ENCODE results near the gene FOXE3.

Gene FOXE3

DNA sequence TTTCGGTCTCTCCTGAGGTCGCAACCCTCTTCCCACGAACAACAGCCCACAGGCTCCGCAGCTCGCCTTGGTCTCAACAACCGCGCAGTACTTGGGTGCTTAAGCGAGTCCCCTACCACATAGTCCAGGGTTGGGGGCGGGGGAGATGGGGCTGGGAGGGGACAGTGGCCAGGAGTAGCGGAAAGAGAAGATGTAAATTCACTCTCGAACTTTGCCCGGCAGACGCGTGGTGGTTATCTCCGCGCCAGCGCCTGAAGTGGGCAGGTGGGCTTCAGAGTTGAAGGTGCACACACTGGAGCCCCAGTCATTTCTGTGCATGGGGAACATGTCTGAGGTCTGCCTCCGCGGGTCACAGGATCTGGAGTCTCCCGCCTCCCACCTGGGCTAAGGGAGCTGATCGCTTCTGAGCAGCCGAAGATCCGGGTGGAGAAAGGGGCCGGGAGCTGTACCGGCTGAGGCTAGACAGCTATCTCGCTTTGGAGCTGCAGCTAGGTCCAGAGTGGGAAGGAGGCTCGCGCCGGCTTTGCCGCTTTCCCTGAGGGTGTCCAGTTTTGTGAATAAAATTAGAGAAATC lies 17.5 kb downstream of the FOXE3 start:
- no peak for DNase-seq (ENCODE audit: low read depth, low spot score)
- ChIA-PET CTCF (interaction anchor here (0.7 to 22.8 kb wide), 13 partner anchors 7 to 292 kb away, joined by 3 to 535 read pairs (median 4); no protein-coding TSS in a partner anchor), POLR2A (no interaction called here)
- no peak overlapping the region; the same call in 1 of the 2 replicates for H3K4me3 ChIP-seq (ENCODE audit: low read depth, low read length)
- TF ChIP-seq, protein P1, sequence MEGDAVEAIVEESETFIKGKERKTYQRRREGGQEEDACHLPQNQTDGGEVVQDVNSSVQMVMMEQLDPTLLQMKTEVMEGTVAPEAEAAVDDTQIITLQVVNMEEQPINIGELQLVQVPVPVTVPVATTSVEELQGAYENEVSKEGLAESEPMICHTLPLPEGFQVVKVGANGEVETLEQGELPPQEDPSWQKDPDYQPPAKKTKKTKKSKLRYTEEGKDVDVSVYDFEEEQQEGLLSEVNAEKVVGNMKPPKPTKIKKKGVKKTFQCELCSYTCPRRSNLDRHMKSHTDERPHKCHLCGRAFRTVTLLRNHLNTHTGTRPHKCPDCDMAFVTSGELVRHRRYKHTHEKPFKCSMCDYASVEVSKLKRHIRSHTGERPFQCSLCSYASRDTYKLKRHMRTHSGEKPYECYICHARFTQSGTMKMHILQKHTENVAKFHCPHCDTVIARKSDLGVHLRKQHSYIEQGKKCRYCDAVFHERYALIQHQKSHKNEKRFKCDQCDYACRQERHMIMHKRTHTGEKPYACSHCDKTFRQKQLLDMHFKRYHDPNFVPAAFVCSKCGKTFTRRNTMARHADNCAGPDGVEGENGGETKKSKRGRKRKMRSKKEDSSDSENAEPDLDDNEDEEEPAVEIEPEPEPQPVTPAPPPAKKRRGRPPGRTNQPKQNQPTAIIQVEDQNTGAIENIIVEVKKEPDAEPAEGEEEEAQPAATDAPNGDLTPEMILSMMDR (IDR thresholded peaks at IDR 0.05; ENCODE audit: insufficient read depth, low read length, missing control alignments), result no peak

DNA sequence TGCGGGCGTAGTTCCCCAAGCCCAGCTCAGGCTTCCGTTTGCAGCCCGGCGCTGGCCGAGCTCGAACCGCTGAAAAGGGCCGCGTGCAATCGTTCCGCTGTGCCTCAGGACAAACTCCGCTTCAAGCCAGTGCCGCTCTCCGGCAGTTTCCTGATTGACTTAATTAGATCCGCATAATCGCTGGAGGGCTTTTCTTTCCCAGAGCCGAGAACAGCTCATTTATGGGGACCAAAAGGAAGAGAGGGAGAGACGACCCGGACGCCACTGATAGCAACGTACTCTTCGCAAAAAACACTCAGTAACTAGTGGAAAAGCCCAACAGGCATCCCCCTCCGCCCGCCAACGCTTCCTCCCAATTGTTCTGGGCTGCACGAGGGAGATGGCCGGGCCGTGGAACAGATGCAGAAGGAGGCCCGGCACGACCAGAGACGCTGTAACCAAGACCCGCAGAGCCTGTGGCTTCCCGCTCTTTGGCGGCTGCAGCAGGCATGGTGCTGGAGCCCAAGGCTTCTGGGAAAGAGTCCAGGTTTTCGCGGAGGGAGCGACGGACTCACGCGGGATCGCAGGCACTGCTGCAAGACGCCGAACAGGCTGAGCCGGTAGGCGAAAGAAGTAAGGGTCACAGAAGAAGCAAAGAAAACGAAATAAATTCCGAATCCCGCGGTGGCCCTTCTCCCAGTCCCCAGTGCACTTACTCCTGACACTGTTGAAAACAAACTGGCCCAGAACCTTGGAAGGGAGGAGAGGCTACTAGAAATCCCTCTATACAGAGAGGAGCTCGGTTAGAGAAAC lies 18.2 kb downstream of the FOXE3 start:
- TF ChIP-seq, protein P1 (IDR thresholded peaks at IDR 0.05; ENCODE audit: insufficient read depth, low read length, missing control alignments), result no peak
- DNase-seq (ENCODE audit: low read depth, low spot score), result no peak
- peak overlapping the region; percentile 12; the same call in 1 of the 2 replicates for H3K4me3 ChIP-seq (ENCODE audit: low read depth, low read length)
- POLR2A ChIA-PET, result no interaction called here
- CTCF ChIA-PET, result interaction anchor here (0.7 to 22.8 kb wide), 17 partner anchors 8 to 291 kb away, joined by 3 to 535 read pairs (median 21); no protein-coding TSS in a partner anchor

DNA sequence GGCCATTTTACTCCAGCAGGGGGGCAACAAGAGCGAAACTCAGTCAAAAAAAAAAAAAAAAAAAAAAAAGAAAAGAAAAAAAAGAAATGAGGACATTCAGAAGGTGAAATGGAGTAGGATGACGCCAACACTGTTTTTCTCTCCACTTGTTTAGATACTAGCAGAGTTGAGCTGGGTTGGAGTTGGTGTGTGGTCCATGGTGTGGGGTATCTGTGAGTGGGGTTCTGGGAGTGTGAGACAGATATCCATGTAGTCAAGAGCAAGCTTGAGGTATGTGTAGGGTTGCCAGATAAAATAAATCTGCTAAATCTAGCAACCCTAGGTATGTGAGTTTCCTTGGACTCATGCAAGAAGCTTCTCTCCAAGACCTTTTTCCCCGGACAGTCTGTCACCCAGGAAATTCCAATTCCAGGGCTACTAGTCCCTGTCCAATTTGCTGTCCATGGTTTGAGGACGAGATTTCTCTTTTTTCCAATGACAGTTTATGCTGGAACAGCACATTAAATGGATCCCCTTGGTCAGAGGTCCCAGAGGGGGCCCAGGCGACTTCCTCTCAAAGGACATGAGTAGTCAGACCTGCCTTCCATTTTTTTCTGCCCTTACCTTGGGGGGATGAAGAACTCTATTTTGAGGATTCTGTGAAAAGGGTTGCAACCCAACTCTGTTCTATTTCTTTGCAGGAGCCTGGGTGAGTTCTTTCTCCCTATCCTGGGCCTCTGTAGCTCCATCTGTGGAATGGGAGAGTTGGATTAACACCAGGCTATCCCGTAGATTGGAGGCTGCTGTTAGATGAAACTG lies 19.6 kb downstream of the FOXE3 start:
- ChIA-PET CTCF (interaction anchor here (0.7 to 22.8 kb wide), 23 partner anchors 9 to 300 kb away, joined by 3 to 535 read pairs (median 6); no protein-coding TSS in a partner anchor), POLR2A (interaction anchor here (0.7 kb wide), 1 partner anchor 280 kb away, joined by 3 read pairs; no protein-coding TSS in a partner anchor)
- TF ChIP-seq, protein P1 (IDR thresholded peaks at IDR 0.05; ENCODE audit: insufficient read depth, low read length, missing control alignments), result no peak
- H3K4me3 ChIP-seq (ENCODE audit: low read depth, low read length), result no peak overlapping the region
- DNase-seq (ENCODE audit: low read depth, low spot score), result no peak

DNA sequence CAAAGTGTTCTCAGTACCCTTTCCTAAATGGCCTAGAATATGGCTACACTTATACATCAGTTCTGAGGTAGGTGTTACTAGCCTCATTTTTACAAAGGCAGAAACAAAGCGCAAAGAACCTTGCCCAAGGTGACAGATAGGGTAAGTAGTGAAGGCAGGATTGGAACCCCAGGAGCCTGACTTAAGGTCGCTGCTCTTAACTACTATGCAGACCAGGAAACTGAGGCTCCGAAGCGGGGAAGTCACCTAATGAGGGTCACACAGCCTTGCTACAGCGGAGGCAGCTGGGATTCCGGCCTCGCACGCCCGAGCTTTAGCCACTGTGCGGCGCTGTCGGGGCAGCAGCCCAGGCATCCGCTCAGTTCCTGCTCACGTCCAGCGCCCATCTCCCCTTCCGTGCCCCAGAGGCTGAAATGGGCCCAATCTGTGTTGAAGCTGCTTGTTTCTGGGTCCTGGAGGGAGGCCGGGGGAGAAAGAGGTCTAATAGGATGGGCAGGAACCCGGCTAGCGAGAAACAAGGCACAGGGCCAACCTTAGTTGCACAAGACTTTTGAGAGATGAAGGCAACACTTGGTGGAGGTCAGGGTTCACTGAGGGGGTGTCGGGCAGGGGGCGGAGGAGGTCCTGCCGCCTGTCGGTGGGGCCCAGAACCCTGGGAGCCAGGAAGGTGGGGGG lies 20.4 kb downstream of the FOXE3 start:
- no peak for DNase-seq (ENCODE audit: low read depth, low spot score)
- H3K4me3 ChIP-seq (ENCODE audit: low read depth, low read length), result peak overlapping the region; percentile 79
- ChIA-PET POLR2A (no interaction called here), CTCF (interaction anchor here (0.8 to 22.8 kb wide), 22 partner anchors 10 to 299 kb away, joined by 3 to 535 read pairs (median 7); no protein-coding TSS in a partner anchor)
- TF ChIP-seq, protein P1 (IDR thresholded peaks at IDR 0.05; ENCODE audit: insufficient read depth, low read length, missing control alignments), result peak; percentile 100

DNA sequence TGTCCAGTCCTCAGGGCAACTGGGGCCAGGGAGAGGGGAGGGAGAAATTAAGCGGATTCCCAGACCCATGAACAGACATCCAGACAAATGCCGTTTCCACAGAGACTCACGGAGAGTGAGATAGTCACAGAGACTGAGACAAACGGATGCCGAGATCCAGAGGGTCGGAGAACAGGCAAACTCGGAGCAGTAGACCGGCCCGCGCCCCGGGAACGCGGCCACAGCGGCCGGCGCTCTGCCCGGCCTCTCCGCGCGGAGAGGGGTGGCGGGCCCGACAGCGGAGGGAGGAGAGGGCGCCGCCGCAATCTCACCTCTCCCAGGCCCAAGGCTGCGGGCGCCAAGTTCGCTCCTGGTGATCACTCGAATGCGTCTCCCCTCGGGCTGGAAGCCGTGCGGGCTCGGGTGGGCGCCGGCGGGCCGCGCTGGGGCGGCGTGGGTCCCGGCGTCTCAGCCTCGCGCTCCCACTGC lies 20.9 kb downstream of the FOXE3 start:
- DNase-seq (ENCODE audit: low read depth, low spot score), result no peak

More for the DNA sequence above, 20.9 kb downstream of the FOXE3 start:
- ChIA-PET CTCF (interaction anchor here (0.7 to 22.8 kb wide), 40 partner anchors 11 to 546 kb away, joined by 3 to 535 read pairs (median 5); no protein-coding TSS in a partner anchor), POLR2A (interaction anchor here (0.5 to 1.0 kb wide), 4 partner anchors 13 to 175 kb away, joined by 3 to 5 read pairs (median 3); partner anchors contain the start of gene CMPK1)
- TF ChIP-seq, protein P1 (IDR thresholded peaks at IDR 0.05; ENCODE audit: insufficient read depth, low read length, missing control alignments), result no peak
- H3K4me3 ChIP-seq (ENCODE audit: low read depth, low read length), result peak overlapping the region; percentile 79

All from AG04449 (cell line).